Tibial nerve (tissue), 4 donors: ENCODE data around the gene SHROOM3. TPM values are rescaled to one million over a fixed set of nuclear protein-coding genes. Genes with fewer than 3 reads are reported as not detected.
A peak's percentile ranks its signal among the peaks of the same experiment; 100 is the strongest.

Experiments
- DNase-seq, 2 donors: peaks; one replicate each; pipeline ENCODE4 v3.0.0-alpha.2; 2019; ENCODE audit warnings: low spot score in 2 of 2
- H3K27ac ChIP-seq, 4 donors: fragments of 200-600 bp; sonication (generic) in 3 of 4; one replicate each; pipeline ENCODE4 v1.5.1; 2017 to 2019; ENCODE audit warnings: mild to moderate bottlenecking in 1 of 4
- H3K27me3 ChIP-seq, 2 donors: fragments of 200-600 bp; sonication (generic) in 1 of 2; one replicate each; pipeline versions ENCODE4 v1.5.1 to v1.6.0; 2017 to 2019
- H3K36me3 ChIP-seq, 3 donors: fragments of 200-600 bp; sonication (generic); one replicate each; pipeline ENCODE4 v1.5.1; 2018 to 2019
- H3K4me1 ChIP-seq, 4 donors: fragments of 200-600 bp; sonication (generic) in 3 of 4; one replicate each; pipeline ENCODE4 v1.5.1; 2017 to 2019
- H3K4me3 ChIP-seq, 4 donors: fragments of 200-600 bp; sonication (generic) in 3 of 4; one replicate each; pipeline ENCODE4 v1.5.1; 2017 to 2019; ENCODE audit warnings: mild to moderate bottlenecking in 1 of 4, moderate library complexity in 1 of 4
- H3K9me3 ChIP-seq, 4 donors: fragments of 200-600 bp; sonication (generic) in 3 of 4; one replicate each; pipeline ENCODE4 v1.5.1; 2017 to 2019
- EP300 ChIP-seq, 2 donors: sonication (generic); formaldehyde crosslinking; IDR thresholded peaks; one replicate each; pipeline ENCODE4 v1.6.1; 2017; ENCODE audit warnings: antibody characterized with exemption in 2 of 2, mild to moderate bottlenecking in 1 of 2
- POLR2A ChIP-seq, 2 donors: fragments of 450-650 bp; IDR thresholded peaks; one replicate each; pipeline ENCODE4 v1.6.1; 2017; ENCODE audit warnings: antibody characterized with exemption in 2 of 2, mild to moderate bottlenecking in 2 of 2, moderate library complexity in 2 of 2
- WGBS, 2 donors: methylation state at CpG; one replicate each; pipeline ENCODE4 v1.1.5; 2018; 5-methylcytosine and 5-hydroxymethylcytosine counted together
- total RNA-seq, 4 donors: library from RNA; depleted of rRNA; stranded (reverse); fragments of >200 nt; gene quantifications; one replicate each; pipeline ENCODE4 v1.1.0, GENCODE V29; 2016
- TF ChIP-seq, protein P1 (sequence below), 5 experiments: fragments of 200-600 bp in 3 of 5; fragments of 450-650 bp in 2 of 5; sonication (generic) in 3 of 5; IDR thresholded peaks; one replicate each; pipeline ENCODE4 v1.5.1; 2016 to 2019; ENCODE audit warnings: antibody characterized with exemption in 5 of 5, mild to moderate bottlenecking in 3 of 5, moderate library complexity in 2 of 5

The SHROOM3 gene
- total RNA-seq, 4 donors from 2014 or later = 28.0 to 49.8 (median 37.9) TPM

DNA sequence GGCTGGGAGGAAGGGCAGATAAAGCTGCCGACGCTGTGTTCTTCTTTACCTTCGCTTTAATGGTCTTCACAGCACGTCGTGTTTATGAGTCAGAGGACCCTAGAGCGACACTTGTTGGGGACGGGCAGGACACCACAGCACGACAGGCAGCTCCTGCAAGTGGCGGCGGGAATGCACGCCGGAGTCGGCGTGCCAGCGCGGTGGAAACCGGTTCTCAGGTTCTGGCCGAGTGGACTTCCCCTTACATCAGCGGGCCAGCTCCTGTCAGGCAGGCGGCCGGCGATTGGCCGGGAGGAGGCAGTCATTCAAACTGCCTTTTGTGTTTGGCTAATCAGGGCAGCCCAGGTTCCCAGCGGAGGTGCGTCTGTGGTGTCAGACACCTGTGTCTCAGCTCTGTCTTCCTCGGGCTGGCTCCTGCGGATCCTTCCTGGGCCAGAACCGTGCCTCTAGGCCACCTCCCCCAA is 150.9 kb downstream of the SHROOM3 start:
- TF ChIP-seq POLR2A (IDR thresholded peaks at IDR 0.05) (no peak), EP300 (IDR thresholded peaks at IDR 0.05) (no peak)
- TF ChIP-seq, protein P1, sequence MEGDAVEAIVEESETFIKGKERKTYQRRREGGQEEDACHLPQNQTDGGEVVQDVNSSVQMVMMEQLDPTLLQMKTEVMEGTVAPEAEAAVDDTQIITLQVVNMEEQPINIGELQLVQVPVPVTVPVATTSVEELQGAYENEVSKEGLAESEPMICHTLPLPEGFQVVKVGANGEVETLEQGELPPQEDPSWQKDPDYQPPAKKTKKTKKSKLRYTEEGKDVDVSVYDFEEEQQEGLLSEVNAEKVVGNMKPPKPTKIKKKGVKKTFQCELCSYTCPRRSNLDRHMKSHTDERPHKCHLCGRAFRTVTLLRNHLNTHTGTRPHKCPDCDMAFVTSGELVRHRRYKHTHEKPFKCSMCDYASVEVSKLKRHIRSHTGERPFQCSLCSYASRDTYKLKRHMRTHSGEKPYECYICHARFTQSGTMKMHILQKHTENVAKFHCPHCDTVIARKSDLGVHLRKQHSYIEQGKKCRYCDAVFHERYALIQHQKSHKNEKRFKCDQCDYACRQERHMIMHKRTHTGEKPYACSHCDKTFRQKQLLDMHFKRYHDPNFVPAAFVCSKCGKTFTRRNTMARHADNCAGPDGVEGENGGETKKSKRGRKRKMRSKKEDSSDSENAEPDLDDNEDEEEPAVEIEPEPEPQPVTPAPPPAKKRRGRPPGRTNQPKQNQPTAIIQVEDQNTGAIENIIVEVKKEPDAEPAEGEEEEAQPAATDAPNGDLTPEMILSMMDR (IDR thresholded peaks at IDR 0.05) = no peak
- H3K4me1 ChIP-seq = peaks cover 0 to 24% (median 1%) of the 10 kb centered on the region in 4 donors
- H3K27ac ChIP-seq = peak overlapping the region in 1 of 4 donors; percentile 41
- H3K9me3 ChIP-seq = no peaks in the 10 kb centered on the region
- H3K4me3 ChIP-seq = peak overlapping the region; percentile 5 to 36 (median 21)
- DNase-seq = no peak
- WGBS, 2 donors = 33 to 46% methylated on average over 9 to 28 of the region's 28 CpGs
- H3K27me3 ChIP-seq = peaks cover 0 to 3% of the 10 kb centered on the region in 2 donors
- H3K36me3 ChIP-seq = no peaks in the 10 kb centered on the region

DNA sequence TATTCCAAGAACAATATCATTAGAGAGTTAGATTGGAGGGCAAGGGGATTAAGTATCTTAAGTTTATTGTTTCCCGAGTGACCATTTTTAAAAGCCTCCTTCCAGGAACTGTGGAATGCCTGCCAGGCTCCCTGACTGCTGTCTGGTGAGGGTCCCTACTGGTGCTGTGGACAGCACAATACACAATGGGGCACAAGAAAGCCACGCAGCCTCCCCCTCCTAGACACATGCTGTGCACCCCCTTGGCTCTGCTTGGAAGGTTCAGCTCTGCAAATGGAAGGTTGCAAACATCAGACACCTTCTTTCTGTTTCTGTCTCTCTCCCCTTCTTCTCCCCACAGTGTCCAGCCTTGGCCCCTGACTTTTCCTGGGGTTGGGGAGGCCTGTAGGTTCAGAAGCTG is 153.2 kb downstream of the SHROOM3 start:
- TF ChIP-seq, protein P1 (IDR thresholded peaks at IDR 0.05) = no peak
- TF ChIP-seq POLR2A (IDR thresholded peaks at IDR 0.05) = no peak
- no peak for TF ChIP-seq EP300 (IDR thresholded peaks at IDR 0.05)
- H3K27me3 ChIP-seq = peaks cover 0 to 3% of the 10 kb centered on the region in 2 donors
- WGBS, 2 donors = 54 to 66% methylated on average over 2 of the region's 2 CpGs
- no peak overlapping the region for H3K27ac ChIP-seq
- H3K4me3 ChIP-seq = no peak overlapping the region
- H3K4me1 ChIP-seq = peaks cover 0 to 30% (median 3%) of the 10 kb centered on the region in 4 donors
- no peak for DNase-seq
- H3K36me3 ChIP-seq = no peaks in the 10 kb centered on the region
- H3K9me3 ChIP-seq = no peaks in the 10 kb centered on the region

DNA sequence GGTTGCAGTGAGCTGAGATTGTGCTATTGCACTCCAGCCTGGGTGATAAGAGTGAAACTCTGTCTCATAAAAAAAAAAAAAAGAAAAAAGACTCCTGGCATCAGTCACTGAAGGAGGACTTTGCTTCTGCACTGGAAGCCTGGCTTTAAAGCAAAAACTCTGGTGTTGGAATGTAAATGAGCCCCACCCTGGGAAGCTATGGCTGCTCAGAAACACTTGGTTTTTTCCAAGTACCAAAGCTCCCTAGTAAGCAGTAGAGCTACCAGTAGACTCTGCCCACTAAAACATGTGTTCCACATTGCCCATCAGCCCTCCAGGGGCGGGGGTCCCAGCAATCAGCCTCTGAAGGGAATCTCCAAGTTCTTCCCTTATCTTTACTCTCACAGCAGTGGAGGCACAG is 154.4 kb downstream of the SHROOM3 start:
- no peak for TF ChIP-seq POLR2A (IDR thresholded peaks at IDR 0.05)
- TF ChIP-seq, protein P1 (IDR thresholded peaks at IDR 0.05) = no peak
- 0 to 92% methylated on average over 1 of the region's 1 CpG for WGBS, 2 donors
- H3K9me3 ChIP-seq = no peaks in the 10 kb centered on the region
- peaks cover 0 to 30% (median 3%) of the 10 kb centered on the region in 4 donors for H3K4me1 ChIP-seq
- H3K4me3 ChIP-seq = no peak overlapping the region
- no peaks in the 10 kb centered on the region for H3K36me3 ChIP-seq
- DNase-seq = no peak
- H3K27me3 ChIP-seq = peaks cover 0 to 3% of the 10 kb centered on the region in 2 donors
- H3K27ac ChIP-seq = peak overlapping the region in 3 of 4 donors; percentile 18 to 71 (median 66)

DNA sequence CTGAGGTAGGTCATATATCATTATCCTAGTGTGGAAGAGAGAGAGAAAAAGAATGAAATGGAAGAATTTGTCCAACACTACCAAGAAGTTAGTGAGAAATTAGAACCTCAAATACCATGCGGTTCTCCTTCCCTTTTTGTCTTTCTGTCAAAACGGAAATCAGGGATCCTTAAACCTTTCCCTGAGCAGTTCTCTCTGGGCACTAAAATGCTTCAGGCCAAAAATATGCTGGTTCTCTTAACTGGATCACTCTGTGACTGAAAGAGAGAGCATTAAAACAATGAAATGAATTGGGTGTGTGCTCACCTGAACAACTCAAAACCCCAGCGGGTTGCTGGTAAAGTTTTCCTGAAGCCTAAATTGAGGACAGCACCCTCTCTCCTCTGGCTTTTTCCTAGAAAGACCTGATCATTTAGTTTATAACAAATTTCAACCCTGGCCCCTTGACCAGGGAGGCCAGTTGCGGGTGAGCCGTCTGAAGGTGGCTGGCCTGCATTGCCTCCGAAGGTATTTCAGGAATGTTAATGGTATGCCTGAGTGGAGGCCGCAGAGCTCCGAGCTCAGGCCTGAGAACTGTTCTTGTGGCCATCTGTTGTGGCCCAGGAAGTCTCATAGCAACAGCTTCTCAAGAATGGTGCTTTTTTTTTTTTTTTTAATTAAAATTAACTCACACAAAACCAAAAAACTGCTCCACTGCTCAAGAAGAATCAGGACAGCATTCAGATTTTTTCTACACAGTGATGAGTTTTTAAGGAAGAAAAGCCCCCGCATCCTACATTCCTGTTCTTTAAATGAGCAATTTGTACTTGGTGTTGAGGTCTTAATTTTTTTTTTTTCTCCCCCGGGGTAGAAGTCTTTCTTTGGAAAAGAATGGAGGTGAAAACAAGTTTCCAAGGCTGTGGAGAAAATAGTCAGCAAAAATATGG is 155.1 kb downstream of the SHROOM3 start:
- Histone ChIP-seq H3K27ac (peak overlapping the region in 3 of 4 donors; percentile 18 to 71 (median 66)), H3K27me3 (peaks cover 0 to 3% of the 10 kb centered on the region in 2 donors), H3K36me3 (no peaks in the 10 kb centered on the region), H3K4me3 (no peak overlapping the region), H3K9me3 (no peaks in the 10 kb centered on the region), H3K4me1 (peaks cover 0 to 30% (median 3%) of the 10 kb centered on the region in 4 donors)
- no peak for DNase-seq
- WGBS, 2 donors = 37 to 40% methylated on average over 10 of the region's 10 CpGs
- TF ChIP-seq, protein P1 (IDR thresholded peaks at IDR 0.05) = no peak
- TF ChIP-seq POLR2A (IDR thresholded peaks at IDR 0.05) = no peak
- TF ChIP-seq EP300 (IDR thresholded peaks at IDR 0.05) = no peak

DNA sequence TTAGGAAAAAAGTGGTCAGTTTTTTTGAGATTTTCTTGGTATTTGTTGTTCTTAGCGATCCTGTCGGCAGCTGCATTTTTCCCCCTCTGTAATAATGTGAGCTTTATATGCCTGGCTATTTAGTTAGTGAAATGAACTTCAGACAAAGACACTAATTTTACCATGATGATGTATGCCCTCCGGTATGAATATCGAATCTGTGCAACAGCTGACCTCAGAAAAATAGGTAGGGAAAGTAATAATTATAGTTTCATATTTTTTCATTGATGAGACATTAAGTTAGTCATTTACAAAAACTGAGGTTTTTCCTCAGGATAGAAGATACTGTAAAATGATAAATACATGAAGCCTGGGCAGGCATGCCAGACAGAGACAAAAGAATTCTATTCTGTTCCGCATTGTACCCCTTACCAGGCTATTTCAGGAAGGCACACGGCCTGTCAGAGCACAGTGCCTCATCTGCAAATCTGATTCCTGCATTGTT is 155.8 kb downstream of the SHROOM3 start:
- Histone ChIP-seq H3K4me1 (peaks cover 0 to 24% (median 3%) of the 10 kb centered on the region in 4 donors), H3K27me3 (peaks cover 0 to 3% of the 10 kb centered on the region in 2 donors), H3K9me3 (no peaks in the 10 kb centered on the region), H3K36me3 (no peaks in the 10 kb centered on the region), H3K4me3 (no peak overlapping the region), H3K27ac (peak overlapping the region in 2 of 4 donors; percentile 66 to 71)
- TF ChIP-seq POLR2A (IDR thresholded peaks at IDR 0.05) (no peak), EP300 (IDR thresholded peaks at IDR 0.05) (no peak)
- TF ChIP-seq, protein P1 (IDR thresholded peaks at IDR 0.05) = no peak
- WGBS, 2 donors = 22 to 23% methylated on average over 6 of the region's 6 CpGs
- DNase-seq = no peak
